Cortex of kidney (tissue), 1 donor: Measurements from ENCODE around the gene BIN1.
"Not testable (repeated sequence)": the region's sequence is repeated elsewhere in the genome, so short reads cannot be mapped to it uniquely, and the experiment has no call there.

Source experiments
- DNase-seq: peaks from one replicate; lab custom pipeline; 2025; lab: John Stamatoyannopoulos, UW

BIN1 gene

DNA sequence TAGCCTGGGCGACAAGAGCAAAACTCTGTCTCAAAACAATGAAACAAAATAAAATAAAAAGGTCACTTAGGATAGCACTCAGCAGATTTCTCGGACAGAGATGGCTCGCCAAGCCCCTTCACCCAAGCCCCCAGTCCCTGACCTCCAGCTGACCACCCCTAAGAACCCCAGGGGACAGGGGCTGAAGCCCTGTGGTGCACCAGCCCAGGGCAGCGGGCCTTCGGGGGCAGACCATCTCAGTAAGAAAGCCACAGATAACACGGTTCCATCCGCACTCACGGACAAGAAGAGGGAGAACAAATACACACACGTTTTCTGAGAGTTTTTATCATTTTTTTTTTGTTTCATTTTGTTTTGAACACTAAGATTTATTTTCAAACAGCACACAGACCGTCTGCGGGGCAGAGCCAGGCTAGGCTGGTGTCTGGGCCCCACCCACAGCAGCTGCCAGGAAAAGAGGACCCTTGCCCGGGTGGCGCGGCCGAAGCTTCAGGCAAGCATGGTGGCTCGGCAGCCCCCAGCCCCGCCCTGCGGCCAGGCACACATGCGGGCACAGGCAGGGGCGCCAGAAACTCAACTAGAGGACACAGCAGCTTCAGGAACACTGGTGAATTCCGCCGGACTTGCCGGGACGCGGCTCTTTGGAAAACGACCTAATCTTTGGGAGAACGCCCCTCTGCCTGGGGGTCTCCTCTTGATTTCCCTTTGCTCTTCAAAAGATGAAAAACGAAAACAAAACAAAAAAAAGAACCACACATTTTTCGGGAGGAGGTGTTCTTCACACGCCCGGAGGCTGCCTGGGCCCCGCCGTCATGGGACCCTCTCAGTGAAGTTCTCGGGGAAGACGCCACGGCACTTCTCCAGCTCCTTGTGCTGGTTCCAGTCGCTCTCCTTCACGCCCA is 59.0 kb downstream of the BIN1 start:
- DNase-seq: no peak

DNA sequence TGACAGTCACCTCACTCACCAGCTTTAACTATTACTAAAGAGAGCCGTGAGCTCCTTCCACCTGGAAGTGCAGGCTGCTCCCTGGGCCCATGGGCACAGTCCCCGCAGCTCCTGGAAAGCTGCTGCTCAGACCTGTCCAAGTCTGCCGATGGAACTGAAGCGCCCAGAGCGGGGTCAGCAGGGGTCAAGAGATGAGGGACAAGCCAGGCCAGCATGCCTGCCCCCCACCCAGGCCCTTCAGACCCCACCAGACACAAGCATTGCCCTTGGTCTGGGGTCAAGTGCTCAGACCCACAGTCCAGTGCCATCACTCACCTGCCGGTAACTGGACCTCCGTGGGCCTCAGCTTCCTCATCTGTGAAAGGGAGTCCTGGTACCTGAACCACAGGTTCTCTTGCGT is 59.9 kb downstream of the BIN1 start:
- no peak for DNase-seq

DNA sequence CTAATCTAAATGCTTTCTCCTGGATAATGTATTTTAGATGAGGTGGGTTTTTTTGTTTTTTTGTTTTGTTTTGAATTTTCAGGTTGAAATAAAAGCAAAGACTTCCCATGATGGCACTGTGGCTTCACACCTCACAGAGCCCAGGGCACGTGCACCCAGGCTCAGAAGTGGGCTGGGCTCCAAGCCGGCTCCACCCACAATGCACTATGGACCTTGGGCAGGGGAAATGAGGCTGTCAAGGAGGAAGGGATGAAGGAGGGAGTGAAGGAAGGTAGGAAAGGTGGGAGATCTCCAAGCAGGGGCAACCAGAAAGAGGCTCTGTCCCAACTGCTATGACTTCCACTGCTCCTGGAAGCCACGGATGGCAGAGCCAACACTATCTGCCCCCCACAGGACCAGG is 60.4 kb downstream of the BIN1 start:
- no peak for DNase-seq

DNA sequence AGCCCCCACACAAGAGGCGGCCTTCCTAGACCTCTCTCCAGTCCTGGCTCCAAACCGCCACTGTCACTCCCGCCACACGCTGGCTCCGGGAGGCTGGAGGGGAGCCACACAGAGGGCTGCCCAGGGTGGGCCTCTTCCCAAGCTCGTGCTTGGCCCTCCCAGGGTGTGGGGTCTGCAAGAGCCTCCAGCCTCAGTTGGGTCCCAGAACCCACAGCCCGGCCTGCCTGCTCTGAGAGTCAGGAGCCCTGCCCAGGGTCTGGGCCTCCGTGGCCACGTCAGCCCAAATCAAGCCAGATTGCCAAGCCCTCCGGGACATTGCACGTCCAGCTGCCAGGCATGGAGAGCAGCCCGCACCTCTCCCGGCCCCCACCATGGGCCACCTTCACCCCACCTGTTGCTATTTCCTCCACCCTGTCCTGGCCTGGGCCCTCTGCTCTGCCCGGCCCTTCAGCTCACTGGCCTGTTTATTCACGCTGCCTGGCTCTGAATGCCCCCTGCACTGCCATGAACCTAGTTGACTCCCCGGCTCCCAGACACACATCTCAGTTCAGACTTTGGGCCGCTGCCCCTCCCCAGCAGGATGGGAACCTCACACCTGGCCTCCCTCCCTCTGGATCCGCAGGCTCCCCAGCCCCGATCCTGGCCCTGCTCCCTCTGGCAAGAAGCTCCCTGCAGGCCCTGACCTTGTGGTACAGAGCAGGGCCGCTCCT is 61.0 kb downstream of the BIN1 start:
- no peak for DNase-seq

DNA sequence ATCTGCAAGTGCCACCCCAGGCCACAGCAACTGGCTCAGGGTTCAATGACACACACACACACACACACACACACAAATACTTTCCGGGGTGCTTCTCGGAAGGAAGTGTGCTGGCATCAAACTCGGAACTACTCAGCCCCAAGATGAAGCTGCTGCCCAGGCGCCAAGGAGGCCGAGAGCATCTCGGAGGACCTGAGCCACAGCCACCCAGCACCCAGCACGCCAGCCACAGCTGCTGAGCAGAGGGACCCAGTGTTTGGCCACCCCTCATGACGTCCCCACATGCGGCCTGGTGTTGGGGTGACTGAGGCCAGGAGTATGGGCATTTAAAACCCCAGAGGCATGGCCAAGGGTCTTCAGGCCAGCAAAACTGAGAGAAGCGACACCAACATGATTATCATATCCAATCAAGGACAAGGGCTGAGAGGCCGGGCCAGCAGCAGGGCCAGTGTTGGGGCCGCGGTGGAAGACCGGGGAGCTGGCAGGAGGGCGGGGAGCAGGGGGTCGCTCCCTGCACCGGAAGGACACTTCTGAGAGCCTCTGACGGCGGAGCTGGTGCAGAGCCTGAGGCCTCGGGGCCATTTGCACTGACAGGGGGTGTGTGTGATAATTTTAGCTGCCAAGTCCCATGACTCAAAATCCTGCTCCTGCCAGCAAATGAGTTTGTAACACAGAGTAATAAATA is 61.8 kb downstream of the BIN1 start:
- DNase-seq: no peak

DNA sequence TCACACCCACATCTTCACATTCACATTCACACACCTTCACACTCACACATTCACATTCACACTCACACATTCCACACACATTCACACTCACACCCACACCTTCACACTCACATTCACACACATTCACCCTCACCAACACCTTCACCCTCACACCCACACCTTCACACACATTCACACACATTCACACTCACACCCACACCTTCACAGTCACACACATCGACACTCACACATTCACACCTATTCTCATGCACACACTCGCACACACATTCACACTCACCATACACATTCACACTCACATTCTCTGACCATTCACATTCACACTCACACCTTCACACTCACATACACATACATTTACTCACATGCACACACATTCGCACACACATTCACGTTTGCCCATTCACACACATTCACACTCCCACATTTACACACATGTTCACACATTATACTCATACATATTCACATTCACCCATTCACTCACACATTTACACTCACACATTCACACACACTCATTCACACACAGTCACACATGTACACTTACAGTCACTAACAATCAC is 62.7 kb downstream of the BIN1 start:
- no peak for DNase-seq

DNA sequence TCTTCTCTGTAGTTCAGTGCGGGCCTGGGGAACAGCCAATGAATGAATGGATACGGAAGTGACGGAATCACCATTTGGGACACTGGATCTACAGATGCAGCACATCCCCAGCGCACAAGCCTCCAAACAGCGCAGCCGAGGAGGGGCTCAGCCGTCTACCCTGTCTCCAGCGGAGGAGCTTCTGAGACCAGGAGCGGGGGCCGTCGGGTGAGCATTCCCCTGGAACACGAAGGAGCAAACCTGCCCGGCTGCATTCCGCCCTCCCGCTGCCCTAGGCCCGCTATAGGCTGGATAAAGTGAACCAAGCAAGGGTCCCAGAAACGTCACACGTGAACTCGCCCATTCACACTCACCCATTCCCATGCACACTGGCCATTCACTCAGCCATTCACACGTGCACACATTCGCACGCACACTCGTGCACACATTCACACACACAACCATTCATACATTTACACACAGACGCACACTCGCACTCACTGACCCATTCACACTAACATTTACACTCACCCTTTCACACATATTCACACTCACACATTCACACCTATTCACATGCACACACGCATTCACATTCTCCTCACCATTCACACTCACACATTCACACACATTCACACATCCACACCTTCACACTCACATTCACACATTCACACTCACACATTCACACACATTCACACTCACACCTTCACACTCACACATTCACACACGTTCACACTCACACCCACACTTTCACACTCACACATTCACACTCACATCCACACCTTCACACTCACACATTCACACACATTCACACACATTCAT is 63.4 kb downstream of the BIN1 start:
- no peak for DNase-seq

DNA sequence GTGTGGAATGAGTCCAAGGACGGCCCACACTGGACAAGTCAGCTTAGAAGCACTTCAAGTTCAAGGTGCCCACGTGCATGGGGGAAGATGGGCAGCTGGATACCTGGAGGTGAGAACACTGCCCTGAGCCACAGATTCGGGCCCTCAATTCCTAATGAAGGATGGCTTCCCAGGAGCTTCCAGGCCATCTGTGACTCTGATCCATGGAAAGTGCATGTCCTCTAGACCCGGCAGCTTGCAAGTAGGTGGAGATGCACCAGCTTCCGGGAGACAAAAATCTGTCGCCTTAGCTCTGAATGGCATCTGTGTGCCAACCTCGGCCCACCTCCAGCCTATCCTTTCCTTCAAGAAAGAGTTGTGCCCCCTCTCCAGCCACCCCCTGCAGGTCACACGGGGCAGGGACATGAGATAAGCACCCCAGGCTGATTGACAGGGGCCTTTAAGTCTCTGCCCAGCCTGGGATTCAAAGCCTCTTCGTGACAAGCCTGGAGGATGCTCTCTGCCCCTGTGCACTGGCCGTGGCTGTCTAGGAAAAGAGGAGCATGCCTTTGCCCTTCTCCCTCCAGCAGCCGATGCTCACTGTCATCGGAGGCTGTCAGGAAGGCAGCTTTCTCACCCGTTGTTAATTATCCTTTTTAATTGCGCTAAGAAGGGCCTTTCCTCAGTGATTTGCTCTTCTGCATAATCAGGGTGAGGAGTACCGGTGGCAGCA is 65.5 kb downstream of the BIN1 start:
- DNase-seq: no peak

DNA sequence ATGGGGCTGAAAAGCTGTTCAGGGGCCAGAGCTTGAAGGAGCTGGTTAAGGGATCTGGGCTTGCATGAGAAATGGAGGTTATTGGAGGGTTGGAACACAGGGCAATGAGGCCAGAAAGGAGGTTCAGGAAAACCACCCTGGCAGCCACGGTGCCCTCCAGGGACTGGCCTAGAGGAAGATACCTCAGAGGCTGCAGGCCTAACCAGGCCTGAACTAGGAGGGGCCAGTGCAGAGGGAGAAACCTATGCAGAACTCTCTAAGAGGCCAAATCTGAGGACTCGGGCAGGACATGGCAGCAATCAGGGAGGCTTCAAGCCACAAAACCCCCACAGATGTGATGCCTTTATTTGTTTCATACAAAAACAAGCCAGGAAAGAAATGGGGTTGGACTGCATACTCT is 66.8 kb downstream of the BIN1 start:
- DNase-seq: no peak

DNA sequence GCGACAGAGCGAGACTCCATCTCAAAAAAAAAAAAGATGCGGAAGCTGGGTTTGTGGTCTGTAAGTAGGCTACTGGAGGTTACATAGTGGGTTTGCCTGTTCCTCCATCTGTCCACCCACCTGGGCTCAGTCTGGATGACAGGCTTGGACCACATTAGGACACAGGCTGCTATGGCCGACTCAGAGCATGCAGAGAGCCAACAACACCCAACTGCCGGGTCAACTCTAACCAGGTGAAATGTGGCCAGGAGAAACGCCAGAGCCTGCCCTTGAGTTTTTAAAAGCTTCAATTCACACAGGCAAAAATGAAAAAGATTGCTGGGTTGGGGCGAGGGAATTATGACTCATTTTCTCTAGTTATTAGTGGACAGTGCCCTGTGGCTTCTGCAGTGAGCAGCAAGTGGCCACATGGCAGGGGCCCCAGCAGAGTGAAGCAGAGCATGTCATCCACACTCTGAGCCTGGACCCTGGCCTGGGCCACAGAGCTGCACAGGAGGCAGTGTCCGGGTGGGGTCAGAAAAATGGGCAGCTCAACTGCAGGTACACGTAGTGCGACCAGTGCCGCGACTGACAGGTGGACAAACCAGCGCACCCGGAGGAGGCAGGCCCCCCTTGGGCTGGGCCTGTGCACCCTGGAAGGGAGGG is 67.4 kb downstream of the BIN1 start:
- no peak for DNase-seq

DNA sequence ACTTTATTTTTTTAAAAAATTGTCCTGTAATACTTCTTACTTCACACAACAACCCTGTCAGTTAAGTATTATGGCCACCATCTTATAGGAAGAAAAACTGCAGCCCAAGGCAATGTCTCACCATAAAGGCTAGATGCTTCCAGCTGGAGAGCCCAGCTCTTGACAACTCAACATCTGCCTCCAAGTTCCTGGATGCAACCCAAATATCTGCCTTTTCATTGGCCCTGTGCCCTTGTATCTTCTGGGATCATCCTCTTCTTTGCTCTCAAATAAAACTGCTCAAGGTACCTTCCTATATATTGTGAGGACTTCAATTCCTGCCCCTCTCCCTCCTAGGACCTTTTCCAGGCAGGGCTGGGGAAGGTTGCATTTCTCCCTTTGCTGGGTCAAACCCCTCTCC is 69.5 kb downstream of the BIN1 start:
- DNase-seq: no peak

DNA sequence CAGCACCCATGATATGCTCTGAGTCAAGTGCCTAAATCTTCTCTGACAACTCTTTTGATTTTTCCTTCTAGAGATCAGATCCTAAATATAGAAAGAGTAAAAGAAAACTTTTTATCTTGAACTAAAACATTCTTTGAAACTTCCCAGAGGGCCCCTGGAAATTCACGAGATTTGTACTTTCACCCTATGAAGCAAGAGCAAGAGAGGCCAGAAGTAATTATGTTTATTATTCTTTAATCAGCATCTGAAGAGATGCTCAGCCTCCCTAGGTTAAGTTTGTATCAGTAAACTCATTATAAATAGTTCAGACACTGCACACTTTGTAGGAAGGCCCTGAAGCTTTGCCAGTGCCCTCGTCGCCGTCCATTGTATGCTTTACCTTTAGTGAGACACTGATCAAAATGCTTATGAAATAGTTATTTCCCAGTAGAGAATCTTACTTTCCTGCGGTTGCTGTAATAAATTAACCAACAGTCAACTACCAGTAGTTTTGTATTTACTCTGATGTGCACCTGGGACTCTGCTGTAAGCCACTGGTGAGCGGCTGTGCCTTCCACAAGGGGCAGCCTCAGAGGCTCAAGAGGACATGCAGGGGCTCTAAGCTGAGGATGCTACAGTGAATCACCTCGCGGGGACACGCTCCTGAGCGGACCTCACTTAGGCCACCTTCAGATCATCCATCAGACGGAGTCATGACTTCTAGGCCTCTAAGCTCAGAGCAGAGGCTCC is 71.9 kb downstream of the BIN1 start:
- DNase-seq: no peak

DNA sequence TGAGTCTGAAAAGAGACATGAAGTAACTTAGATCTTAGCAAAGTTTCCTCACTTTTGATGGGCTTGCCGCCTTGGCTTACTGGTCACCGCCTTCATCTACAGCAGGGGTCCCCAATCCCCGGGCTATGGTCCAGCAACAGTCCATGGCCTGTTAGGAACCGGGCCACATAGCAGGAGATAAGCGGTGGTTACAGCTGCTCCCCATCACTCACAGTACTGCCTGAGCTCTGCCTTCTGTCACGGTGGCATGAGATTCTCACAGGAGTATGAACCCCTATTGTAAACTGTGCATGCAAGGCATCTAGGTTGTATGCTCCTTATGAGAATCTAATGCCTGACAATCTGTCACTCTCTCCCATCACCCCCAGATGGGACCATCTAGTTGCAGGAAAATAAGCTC is 72.9 kb downstream of the BIN1 start:
- DNase-seq: no peak

DNA sequence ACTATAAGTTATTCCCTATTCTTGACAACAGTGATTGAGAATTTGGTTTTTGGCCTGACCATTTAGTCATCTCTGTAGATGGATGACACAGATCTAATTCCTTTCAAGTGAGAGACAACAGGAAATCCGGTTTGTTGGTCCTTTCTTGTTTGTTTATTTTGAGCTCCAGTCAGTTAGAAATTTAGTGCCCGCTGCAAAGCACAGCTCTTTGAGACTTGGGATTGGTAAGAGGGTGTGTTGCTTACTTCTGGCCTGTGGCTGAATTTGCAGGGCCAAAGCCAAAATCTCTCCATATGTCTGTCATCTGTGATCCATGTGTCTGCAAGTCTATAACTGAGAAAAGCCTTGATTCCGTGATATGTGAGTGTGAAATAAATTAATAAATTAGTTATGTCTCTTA is 74.3 kb downstream of the BIN1 start:
- no peak for DNase-seq

DNA sequence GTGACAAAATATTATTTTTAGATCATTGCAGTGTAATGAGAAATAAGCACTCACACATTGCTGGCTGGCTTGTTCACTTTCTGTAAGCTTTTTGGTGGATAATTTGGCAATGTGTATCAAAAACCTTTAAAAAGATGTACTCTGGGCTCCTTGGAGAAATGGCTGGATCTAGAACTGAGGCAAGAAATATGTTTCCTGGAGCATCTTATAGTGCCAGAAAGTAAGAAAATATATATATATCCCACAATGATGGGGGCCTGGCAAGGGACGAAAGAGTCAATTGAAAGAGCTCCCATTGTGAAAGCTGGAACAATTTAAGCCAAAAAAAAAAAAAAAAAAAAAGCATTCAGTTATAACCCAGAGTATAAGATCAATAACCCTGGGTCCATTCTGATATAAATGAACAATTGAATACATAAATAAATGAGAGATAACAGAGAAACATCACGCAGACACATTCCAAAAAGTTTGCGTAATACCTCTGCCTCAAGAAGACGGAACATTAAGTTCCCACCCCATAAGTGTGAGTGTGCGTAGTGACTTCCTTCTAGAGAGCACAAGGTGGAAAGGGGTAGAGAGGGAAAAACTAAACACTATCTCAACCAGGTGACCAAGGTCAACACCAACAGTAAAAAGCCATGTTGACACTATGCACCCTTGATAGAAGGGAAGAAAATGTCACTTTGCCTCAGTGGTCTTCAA is 77.5 kb downstream of the BIN1 start:
- no peak for DNase-seq

DNA sequence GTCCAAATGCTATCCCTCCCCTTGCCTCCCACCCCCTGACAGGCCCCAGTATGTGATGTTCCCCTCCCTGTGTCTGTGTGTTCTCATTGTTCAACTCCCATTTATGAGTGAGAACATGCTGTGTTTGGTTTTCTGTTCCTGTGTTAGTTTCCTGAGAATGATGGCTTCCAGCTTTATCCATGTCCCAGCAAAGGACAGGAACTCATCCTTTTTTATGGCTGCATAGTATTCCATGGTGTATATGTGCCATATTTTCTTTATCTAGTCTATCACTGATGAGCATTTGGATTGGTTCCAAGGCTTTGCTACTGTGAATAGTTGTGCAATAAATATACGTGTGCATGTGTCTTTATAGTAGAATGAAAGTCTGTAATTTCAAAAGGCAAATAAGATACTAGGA is 78.2 kb downstream of the BIN1 start:
- DNase-seq: not testable (repeated sequence)

DNA sequence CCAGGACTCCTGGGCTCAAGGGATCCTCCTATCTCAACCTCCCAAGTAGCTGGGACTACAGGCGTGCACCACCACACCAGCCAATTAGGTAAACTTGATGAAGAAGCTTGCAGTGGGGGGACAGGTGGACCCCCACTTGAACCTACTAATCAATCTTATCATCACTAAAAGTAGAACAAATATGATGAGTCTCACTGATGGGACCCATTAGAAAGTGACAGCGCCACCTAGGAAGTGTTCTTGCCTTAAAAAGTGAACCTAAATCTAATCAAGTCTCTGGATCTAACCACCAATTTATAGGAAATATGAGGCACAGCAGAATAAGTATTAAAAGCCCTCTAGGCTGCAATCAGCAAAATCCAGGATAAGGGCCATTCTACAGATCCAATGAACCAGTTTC is 79.2 kb downstream of the BIN1 start:
- no peak for DNase-seq

DNA sequence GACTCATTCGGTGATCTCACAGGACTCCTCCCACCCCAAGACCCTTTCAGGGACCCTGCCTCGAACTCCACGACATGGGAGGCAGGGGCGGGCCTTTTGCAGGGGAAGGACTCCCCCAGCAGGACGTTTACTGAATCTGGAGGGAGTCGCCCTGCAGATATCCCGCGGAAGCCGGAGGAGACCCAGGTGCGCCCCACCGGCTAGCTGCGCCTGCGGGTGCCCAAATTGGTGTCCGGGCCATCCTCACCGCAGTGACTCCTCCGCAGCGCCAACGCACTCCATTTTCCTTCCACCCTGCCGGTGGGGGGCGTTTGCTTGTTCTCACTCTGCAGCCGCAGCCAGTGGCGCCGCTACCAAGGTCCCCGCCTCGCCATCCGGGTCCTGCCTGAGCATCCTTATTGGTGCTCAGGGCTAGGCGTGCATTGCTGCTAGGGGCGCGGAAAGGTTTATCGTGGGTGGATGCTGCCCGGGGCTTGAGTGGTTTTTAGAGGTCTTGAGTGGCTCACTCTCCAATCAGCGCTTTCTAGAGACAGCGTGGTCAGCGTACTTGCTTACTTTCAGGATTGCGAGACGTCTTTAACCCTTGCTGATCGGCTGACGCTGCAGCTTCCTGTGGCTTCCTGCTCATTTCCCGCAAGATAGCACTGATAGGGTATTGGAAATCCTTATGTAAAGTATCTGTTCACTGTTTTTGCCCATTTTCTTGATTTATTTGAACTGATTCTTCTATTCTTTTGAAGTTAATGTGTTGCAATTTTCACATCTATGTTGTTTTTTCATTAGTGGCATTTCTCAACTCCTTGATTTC is 81.4 kb downstream of the BIN1 start:
- no peak for DNase-seq
